Measurements from ENCODE around the gene ADGRL3.

Gene ADGRL3

DNA sequence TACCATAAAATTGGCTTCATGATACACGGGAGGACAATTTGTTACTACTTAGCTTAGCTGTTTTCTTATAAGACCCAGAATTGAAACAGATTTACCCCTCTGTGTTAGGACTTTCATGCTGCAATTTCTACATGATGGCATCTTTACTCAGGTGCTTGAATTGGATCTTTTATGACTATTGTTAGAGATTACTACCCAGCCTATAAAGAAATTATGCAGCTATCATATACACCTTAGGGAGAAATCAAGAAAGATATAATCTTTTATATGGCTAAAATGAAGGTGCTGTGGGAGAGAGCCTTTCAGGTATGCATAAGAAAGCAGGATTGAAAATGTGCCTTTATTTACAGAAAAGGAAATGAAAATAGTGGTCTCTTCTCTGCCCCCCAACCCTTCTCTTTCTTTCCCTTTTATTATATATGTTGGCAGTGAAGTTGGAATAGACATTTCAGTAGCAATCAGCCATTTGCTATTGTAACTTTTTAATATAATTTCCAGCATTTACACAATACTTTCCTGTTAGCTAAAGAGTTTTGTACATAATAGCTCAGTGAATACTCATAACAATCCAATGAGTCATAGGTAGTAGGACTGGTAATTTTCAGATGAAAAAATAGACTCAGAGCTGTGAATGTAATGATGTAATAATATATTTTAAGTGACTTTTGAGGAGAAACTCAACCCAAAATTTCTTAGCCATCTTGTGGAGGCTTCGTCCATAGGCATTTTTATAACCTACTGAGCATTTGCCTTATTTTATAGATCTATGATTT, 311.8 kb downstream of the ADGRL3 start:
- no peak overlapping the region for H3K4me3 ChIP-seq (ENCODE audit: low read depth, low read length)
- in situ Hi-C loops (cut with HindIII; ENCODE audit: low sequenced_read_pairs): no loop called here
- DNase-seq (ENCODE audit: low read depth, low spot score): peak; percentile 79
- TF ChIP-seq CTCF (IDR thresholded peaks at IDR 0.05; ENCODE audit: low read depth, low read length): no peak

GRCh38 chr4:61514991-61515390, 314.9 kb downstream of the ADGRL3 start:
- no peak overlapping the region for H3K4me3 ChIP-seq (ENCODE audit: low read depth, low read length)
- in situ Hi-C loops (cut with HindIII; ENCODE audit: low sequenced_read_pairs): no loop called here
- DNase-seq (ENCODE audit: low read depth, low spot score): no peak
- TF ChIP-seq CTCF (IDR thresholded peaks at IDR 0.05; ENCODE audit: low read depth, low read length): no peak

- in situ Hi-C loops (cut with HindIII; ENCODE audit: low sequenced_read_pairs): no loop called here
These were observed 317.0 kb downstream of the ADGRL3 start for GRCh38 chr4:61517144-61517543.

DNA sequence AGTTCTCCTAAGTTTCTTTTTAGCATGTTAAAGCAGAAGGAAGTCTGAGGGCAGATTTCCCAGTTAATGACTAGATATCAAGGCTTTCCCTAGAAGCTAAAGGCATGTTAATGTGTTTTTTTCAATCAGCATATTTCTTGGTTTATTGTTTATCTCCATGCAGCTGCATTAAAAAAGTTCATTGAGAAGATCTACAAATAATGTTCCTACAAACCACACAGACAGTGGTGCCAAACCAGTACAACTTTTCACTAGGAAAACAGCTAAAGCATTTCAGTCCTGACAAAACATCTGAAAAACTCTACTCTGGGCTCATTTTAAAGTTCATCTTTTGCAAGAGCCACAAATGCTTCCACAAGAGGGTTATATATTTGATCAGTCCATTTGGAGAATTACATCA, 320.0 kb downstream of the ADGRL3 start:
- in situ Hi-C loops (cut with HindIII; ENCODE audit: low sequenced_read_pairs): no loop called here
- DNase-seq (ENCODE audit: low read depth, low spot score): peak; percentile 44
- no peak for TF ChIP-seq CTCF (IDR thresholded peaks at IDR 0.05; ENCODE audit: low read depth, low read length)
- no peak overlapping the region for H3K4me3 ChIP-seq (ENCODE audit: low read depth, low read length)

More at GRCh38 chr4:61517144-61517543, 317.0 kb downstream of the ADGRL3 start:
- H3K4me3 ChIP-seq (ENCODE audit: low read depth, low read length): no peak overlapping the region
- TF ChIP-seq CTCF (IDR thresholded peaks at IDR 0.05; ENCODE audit: low read depth, low read length): no peak
- DNase-seq (ENCODE audit: low read depth, low spot score): no peak

DNA sequence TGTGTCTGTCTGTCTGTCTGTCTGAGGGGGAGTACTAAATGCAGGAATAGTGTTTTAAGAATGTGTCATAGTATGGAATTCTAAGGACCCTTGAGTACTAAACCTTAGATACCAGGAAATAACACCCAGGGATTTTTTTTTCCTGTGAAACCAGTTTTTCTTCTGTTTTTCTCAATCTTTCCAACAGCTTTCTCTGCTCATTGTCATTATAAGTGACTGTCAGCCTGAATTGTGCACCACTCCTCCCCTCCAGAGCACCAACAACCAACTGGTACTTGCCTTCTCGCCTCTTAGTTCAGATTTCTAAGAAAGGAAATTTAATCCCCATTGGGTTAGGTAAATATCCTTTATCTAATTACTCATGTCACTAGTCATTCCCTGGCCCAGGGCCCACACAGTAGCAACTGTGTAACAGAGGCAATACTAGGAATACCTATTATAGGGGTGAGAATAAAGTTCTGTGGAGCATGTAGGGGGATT, 320.6 kb downstream of the ADGRL3 start:
- H3K4me3 ChIP-seq (ENCODE audit: low read depth, low read length): no peak overlapping the region
- no peak for TF ChIP-seq CTCF (IDR thresholded peaks at IDR 0.05; ENCODE audit: low read depth, low read length)
- peak; percentile 56 for DNase-seq (ENCODE audit: low read depth, low spot score)
- in situ Hi-C loops (cut with HindIII; ENCODE audit: low sequenced_read_pairs): no loop called here

- in situ Hi-C loops (cut with HindIII; ENCODE audit: low sequenced_read_pairs): no loop called here
- no peak for TF ChIP-seq CTCF (IDR thresholded peaks at IDR 0.05; ENCODE audit: low read depth, low read length)
- no peak for DNase-seq (ENCODE audit: low read depth, low spot score)
- no peak overlapping the region for H3K4me3 ChIP-seq (ENCODE audit: low read depth, low read length)
These were observed 321.3 kb downstream of the ADGRL3 start for GRCh38 chr4:61521451-61521850.
